Myocyte (in vitro differentiated cells): ENCODE data around the gene MELK. TPM values are rescaled to one million over a fixed set of nuclear protein-coding genes. Genes with fewer than 3 reads are reported as not detected.

Experiments used
- total RNA-seq: library from RNA; depleted of rRNA; stranded (reverse); fragments of >200 nt; gene quantifications from 2 replicates; pipeline ENCODE4 v1.2.3, GENCODE V29; 2014

MELK gene
- total RNA-seq, 1 donor from 2014 or later = 3.1 TPM

Other genes with a start within 250 kb of the MELK start
- 19.4 and 21.0 TPM in 2 replicates for gene RNF38, start 172.6 kb upstream of the MELK start, total RNA-seq